IPS-20b (cell line): Measurements from ENCODE around the gene ELOB.

Source experiments
- H3K27ac ChIP-seq: one replicate; pipeline ENCODE4 v1.5.1; 2013; ENCODE audit warnings: low read length
- H3K27me3 ChIP-seq: 2 replicates; pipeline ENCODE4 v1.6.1; 2013; ENCODE audit warnings: mild to moderate bottlenecking, low read length, inconsistent platforms; ENCODE audit not compliant: insufficient read depth
- H3K36me3 ChIP-seq: 2 replicates; pipeline ENCODE4 v1.6.1; 2013; ENCODE audit warnings: low read depth, mild to moderate bottlenecking, inconsistent platforms, low read length, moderate library complexity; ENCODE audit not compliant: insufficient read depth
- H3K4me1 ChIP-seq: 2 replicates; pipeline ENCODE4 v1.6.1; 2013; ENCODE audit warnings: mild to moderate bottlenecking, control low read depth, inconsistent platforms, low read length, moderate library complexity; ENCODE audit not compliant: insufficient read depth
- H3K4me3 ChIP-seq: 2 replicates; pipeline ENCODE4 v1.5.1; 2013; ENCODE audit warnings: mild to moderate bottlenecking, low read length, inconsistent platforms
- H3K9ac ChIP-seq: 2 replicates; pipeline ENCODE4 v1.6.1; 2013; ENCODE audit warnings: low read depth, mild to moderate bottlenecking, inconsistent platforms, low read length, moderate library complexity
- H3K9me3 ChIP-seq: 2 replicates; pipeline ENCODE4 v1.6.1; 2013; ENCODE audit warnings: mild to moderate bottlenecking, low read depth, low read length, inconsistent platforms; ENCODE audit not compliant: insufficient read depth

Gene ELOB

DNA sequence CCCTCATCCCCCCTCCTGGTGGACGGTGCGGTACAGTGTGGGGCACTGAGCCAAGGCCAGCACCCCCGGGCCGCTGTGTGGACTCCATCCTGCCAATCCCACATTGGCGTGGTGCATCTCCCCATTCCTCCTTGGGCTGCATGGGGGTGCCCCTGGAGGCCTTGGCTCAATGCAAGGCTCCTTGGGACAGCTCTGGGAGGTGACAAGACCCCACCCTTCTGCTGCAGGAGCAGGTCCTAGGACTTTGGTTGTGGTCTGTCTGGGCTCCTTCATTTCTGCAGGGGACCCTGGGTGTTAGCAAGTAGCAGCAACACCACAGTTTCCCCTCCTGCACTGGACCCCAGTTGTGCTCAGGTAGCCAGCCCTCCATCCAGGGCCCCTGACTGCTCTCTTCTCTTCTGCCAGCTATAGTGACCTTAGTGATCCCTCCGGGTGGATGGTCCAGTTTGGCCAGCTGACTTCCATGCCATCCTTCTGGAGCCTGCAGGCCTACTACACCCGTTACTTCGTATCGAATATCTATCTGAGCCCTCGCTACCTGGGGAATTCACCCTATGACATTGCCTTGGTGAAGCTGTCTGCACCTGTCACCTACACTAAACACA, 41.3 kb upstream of the ELOB start:
- Histone ChIP-seq H3K4me3 (no peak overlapping the region), H3K4me1 (no peaks in the 10 kb centered on the region), H3K9me3 (no peaks in the 10 kb centered on the region), H3K9ac (no peak overlapping the region), H3K27me3 (no peaks in the 10 kb centered on the region), H3K36me3 (no peaks in the 10 kb centered on the region), H3K27ac (no peak overlapping the region)

DNA sequence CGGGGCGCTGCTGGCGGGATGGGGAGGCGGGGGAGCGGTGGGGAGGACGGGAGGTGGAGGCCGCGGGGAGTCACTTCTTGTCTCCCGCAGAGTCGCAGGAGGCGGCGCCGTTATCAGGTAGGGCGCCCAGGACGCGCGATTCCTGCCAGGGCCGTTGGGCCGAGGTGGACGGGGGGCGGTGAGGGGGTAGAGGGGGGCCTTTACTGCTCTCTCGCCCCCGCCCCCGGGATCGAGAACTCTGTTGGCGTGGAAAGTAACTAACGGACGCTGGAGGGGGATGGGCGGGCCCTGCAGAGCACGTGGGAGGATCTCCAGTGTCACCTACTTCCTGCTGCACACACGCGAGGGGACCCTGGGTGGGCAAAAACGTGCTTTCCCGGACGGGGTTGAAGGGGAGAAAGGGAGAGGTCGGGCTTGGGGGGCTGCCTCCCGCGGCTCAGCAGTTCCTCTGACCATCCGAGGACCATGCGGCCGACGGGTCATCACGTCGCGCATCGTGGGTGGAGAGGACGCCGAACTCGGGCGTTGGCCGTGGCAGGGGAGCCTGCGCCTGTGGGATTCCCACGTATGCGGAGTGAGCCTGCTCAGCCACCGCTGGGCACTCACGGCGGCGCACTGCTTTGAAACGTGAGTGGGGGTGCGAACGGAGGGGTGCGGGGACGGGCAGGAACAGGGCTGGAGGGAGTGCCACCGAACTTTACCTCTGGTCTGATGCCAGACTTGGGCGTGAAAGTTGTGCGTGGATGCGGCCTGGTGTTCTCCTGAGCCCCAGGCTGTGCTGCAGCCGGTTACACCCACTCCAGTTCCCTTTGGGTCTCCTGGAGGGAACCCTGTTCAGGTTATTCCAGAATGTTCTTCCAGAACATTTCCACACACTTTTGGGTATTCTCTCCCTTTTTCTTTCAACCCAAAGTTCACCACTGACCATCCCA, 40.5 kb upstream of the ELOB start:
- Histone ChIP-seq H3K4me1 (no peaks in the 10 kb centered on the region), H3K9ac (no peak overlapping the region), H3K4me3 (no peak overlapping the region), H3K27ac (no peak overlapping the region), H3K27me3 (no peaks in the 10 kb centered on the region), H3K36me3 (no peaks in the 10 kb centered on the region), H3K9me3 (no peaks in the 10 kb centered on the region)

DNA sequence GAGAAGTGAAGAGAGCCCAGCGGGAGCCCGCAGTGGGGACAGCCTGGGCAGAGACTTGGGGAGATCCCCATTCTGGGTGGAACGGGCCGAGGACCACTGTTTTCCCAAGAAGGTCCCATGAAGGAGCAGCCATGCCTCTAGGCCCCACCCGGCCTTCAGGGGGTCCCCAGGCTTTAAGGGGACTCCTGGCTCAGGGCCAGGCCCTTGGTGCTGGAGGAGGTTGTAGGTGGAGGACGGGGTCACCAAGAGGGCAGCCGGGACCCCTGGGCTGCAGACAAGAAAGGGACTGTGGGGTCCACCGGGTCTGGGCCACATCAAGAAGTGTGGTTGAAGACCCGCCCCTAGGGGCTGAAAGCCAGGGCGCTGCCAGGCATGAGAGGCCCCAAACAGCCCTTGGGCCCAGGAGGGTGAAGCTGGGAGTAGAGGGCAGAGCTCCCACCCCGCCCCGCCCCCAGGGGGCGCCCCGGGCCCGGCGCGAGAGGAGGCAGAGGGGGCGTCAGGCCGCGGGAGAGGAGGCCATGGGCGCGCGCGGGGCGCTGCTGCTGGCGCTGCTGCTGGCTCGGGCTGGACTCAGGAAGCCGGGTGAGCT, 39.8 kb upstream of the ELOB start, which contains the start of gene PRSS21:
Gene PRSS21 (plus strand): TSS at position 487 of the 589 bp plus-strand sequence. CDS start 32 bp downstream, at position 519.
- Histone ChIP-seq H3K4me1 (no peaks in the 10 kb centered on the region), H3K27ac (no peak within 1 kb of the TSS), H3K27me3 (no peaks in the 10 kb centered on the region), H3K36me3 (no peaks in the 10 kb centered on the region), H3K4me3 (no peak within 1 kb of the TSS), H3K9ac (no peak within 1 kb of the TSS), H3K9me3 (no peaks in the 10 kb centered on the region)

DNA sequence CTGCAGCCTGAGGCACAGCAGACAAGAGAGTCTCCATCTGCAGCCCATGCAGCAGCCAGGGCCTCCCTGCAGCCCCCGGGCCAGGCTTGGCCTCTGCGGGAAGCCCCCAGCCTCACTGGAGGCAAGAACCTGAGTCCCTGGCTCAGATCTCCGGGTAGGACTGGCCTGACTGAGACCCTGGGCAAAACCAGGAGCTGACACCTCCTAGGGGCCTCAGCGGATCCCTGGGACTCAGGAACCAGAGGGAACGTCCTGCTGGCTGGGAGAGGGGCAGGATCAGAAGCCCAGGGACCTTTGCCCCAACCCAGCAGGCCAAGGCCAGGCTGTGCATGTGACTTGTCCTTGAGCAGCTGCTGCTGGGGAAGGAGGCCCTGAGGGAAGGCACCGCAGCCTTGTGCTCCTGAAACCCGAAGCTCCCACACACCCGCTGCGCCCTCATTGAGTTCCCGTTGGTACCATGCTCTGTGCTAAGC, 38.3 kb upstream of the ELOB start:
- Histone ChIP-seq H3K27me3 (no peaks in the 10 kb centered on the region), H3K27ac (no peak overlapping the region), H3K36me3 (no peaks in the 10 kb centered on the region), H3K4me1 (no peaks in the 10 kb centered on the region), H3K9ac (no peak overlapping the region), H3K4me3 (no peak overlapping the region), H3K9me3 (no peaks in the 10 kb centered on the region)

DNA sequence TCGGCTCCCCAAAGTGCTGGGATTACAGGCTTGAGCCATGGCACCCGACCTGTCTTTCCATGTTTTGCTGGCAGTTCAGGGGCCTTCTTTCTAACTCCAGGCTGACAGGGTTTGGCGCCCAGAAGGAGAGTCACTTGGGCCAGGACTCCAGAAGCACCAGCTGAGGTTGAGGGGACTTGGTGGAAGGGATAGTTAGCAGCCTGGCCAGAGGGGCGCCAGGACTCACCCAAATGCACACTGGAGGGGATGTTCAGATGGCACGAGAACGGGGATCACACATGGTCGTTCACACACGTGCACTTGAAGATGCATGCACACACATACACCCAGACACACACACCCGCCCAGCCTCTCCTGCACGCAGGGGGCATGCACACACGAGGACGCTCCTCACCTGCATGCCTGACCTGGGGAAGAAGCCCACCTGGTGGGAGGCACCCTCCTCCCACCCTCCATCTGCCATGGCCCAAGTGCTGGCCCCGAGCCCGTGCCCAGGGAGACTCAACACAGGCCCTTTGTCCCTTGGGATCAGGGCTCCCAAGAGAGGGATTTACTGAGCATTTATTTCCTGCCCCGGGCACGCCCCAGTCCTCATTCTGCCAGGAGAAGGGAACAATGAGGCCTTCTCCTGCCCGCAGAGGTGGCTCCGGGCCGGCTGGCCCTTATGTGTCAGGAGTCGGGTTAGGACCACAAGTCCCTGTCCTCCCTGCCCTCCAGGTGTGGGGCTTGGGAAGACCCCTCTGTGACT, 37.6 kb upstream of the ELOB start:
- Histone ChIP-seq H3K27me3 (no peaks in the 10 kb centered on the region), H3K4me1 (no peaks in the 10 kb centered on the region), H3K9me3 (no peaks in the 10 kb centered on the region), H3K27ac (no peak overlapping the region), H3K36me3 (no peaks in the 10 kb centered on the region), H3K9ac (no peak overlapping the region), H3K4me3 (no peak overlapping the region)

DNA sequence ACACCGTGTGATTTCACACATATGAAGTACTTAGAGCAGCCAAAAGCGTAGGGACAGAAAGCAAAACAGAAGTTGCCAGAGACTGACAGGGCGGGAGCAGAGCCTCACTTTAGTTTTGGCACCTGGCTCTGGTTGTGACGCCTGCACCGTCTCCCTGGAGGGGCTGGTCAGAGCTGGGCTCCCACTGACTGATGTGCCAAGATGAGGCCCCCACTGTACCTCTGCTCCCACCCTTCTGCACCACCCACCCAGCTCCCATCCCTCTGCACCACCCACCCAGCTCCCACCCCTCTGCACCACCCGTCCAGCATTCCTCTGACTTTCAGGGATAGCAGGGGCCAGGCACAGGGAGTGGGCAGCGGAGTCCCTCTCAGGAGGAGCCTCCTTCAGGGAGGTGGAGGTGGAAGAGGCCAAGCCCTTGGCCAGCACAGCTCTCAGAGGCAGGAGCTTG, 36.7 kb upstream of the ELOB start:
- Histone ChIP-seq H3K27ac (no peak overlapping the region), H3K4me1 (no peaks in the 10 kb centered on the region), H3K9ac (no peak overlapping the region), H3K36me3 (no peaks in the 10 kb centered on the region), H3K9me3 (no peaks in the 10 kb centered on the region), H3K4me3 (no peak overlapping the region), H3K27me3 (no peaks in the 10 kb centered on the region; the same call in 1 of the 2 replicates)

DNA sequence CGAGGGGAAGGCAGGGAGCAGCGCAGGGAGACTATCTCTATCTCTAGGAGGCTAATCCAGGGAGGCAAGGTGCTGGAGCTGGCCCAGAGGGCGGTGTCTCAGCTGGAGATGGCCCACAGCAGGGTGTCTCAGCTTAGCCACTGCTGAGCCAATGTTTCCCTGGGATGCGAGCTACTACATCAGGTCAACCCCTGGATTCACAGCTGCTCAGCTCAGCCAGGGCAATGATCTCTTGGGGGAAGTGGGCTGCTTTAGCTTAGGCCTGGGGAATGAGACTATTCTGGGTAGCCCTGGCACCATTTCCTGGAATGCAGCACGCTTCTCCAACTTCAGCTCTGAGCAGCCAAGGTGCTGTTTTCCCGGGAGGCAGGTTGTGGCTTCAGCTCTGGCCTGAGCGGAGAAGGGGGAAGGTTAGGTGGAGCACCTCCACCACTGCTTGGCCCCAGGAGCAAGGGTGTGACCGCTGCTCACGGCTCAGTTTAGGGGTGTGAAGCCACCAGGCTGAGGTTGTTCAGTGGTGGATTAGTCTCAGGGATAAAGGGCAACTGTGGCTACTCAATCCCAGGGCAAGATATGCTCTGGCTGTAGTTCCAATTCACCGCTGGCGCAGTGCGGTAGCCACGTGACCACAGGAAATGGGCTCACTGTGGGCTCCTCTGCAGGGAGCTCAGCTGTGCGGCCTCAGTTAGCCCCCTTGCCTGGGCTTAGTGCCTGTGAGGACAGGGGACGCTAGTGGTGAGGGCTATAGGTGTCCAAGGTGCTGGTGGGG, 34.8 kb upstream of the ELOB start:
- H3K36me3 ChIP-seq: no peaks in the 10 kb centered on the region
- no peaks in the 10 kb centered on the region for H3K9me3 ChIP-seq
- no peaks in the 10 kb centered on the region; the same call in 1 of the 2 replicates for H3K27me3 ChIP-seq
- H3K27ac ChIP-seq: no peak overlapping the region
- H3K4me1 ChIP-seq: no peaks in the 10 kb centered on the region
- H3K9ac ChIP-seq: no peak overlapping the region
- H3K4me3 ChIP-seq: no peak overlapping the region

DNA sequence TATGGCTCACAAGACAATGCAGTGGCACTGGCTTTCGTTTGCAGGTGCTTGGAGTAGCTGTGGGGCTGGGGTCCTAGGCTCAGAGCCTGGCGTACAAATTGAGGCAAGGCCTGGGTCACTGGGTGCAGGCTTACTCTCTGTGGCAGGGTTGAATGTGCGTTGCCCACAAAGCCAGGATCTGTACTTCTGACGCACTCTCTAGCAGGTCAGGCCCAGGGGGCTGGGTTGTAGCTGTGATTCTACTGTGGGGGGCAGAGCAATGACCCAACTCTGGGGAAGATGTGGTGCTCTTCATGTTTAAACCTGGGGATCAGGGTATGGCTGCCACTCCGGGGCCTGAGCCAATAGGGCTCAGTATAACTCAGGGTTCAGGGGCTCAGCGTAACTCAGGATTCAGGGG, 33.6 kb upstream of the ELOB start:
- H3K27me3 ChIP-seq: no peaks in the 10 kb centered on the region; the same call in 1 of the 2 replicates
- H3K4me1 ChIP-seq: no peaks in the 10 kb centered on the region
- H3K9ac ChIP-seq: no peak overlapping the region
- no peaks in the 10 kb centered on the region for H3K36me3 ChIP-seq
- H3K27ac ChIP-seq: no peak overlapping the region
- H3K4me3 ChIP-seq: no peak overlapping the region
- no peaks in the 10 kb centered on the region for H3K9me3 ChIP-seq

DNA sequence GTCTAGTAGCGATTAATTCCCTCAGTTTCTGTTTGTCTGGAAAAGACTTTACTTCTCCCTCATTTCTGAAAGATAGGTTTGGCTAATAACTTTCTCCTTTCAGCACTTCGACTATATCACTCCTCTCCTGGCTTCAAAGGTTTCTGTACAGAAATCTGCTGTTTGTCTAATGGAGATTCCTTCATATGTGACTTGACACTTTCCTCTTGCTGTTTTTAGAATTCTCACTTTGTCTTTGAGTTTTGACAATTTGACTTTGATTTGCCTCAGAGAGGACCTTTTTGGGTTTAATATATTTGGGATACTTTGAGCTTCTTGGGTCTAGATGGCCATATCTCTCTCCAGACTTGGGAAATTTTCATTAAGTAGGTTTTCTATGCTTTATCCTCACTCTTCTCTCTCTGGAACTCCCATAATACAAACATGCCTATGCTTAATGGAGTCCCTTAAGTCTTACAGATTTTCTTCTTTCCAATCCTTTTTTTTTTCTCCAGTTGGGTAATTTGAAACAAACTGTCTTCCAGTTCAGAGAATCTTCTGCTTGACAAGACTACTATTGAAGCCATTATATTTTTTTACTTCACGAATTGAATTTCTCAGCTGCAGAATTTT, 32.2 kb upstream of the ELOB start:
- no peak overlapping the region for H3K27ac ChIP-seq
- no peak overlapping the region for H3K4me3 ChIP-seq
- H3K27me3 ChIP-seq: no peaks in the 10 kb centered on the region; the same call in 1 of the 2 replicates
- H3K36me3 ChIP-seq: no peaks in the 10 kb centered on the region
- peaks cover 14% of the 10 kb centered on the region; the same call in 1 of the 2 replicates for H3K9me3 ChIP-seq
- H3K9ac ChIP-seq: no peak overlapping the region
- H3K4me1 ChIP-seq: no peaks in the 10 kb centered on the region

DNA sequence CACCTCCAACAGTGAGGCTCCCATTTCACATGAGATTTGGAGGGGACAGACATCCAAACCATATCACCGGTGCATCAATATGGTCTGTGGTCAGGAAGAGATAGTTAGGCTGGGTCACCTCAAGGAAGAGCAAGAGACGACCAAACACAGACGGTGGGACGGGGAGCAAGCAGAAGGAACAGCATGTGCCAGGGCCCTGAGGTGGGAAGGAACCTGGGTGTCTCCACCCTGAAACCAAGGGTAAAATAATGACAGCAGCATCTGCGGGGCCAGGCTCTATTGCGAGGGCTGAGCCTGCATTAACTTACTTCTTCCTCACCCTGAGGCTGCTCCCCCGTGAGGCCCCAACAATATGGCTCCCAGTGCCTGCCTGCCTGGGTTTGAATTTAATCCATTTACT, 31.1 kb upstream of the ELOB start:
- Histone ChIP-seq H3K36me3 (no peaks in the 10 kb centered on the region), H3K4me1 (no peaks in the 10 kb centered on the region), H3K27me3 (no peaks in the 10 kb centered on the region; the same call in 1 of the 2 replicates), H3K9ac (no peak overlapping the region), H3K4me3 (no peak overlapping the region), H3K27ac (no peak overlapping the region), H3K9me3 (peaks cover 21% of the 10 kb centered on the region; the same call in 1 of the 2 replicates)
